GM10266 (cell line): ENCODE data around the gene NUMB.
A peak's percentile ranks its signal among the peaks of the same experiment; 100 is the strongest.

ENCODE experiments used
- DNase-seq: peaks from one replicate; pipeline ENCODE4 v3.0.0; 2012; ENCODE audit errors: extremely low spot score
- CTCF ChIP-seq: IDR thresholded peaks from 2 replicates; pipeline ENCODE4 v1.5.1; 2012; ENCODE audit warnings: mild to moderate bottlenecking, low read depth; ENCODE audit not compliant: control insufficient read depth, insufficient read depth; ENCODE audit errors: missing control alignments

NUMB gene

GRCh38 chr14:73457924-73458182, 493 bp downstream of the NUMB start:
- DNase-seq, result no peak
- TF ChIP-seq CTCF, result no peak

GRCh38 chr14:73457041-73457923, 1.1 kb downstream of the NUMB start:
- DNase-seq, result peak; percentile 33
- no peak for TF ChIP-seq CTCF

GRCh38 chr14:73455294-73455693, 3.1 kb downstream of the NUMB start:
- TF ChIP-seq CTCF, result no peak
- no peak for DNase-seq

- no peak for DNase-seq
- no peak for TF ChIP-seq CTCF
Measured at GRCh38 chr14:73452341-73453186, 5.8 kb downstream of the NUMB start.

GRCh38 chr14:73443758-73444157, 14.6 kb downstream of the NUMB start:
- no peak for TF ChIP-seq CTCF
- DNase-seq, result no peak

- no peak for TF ChIP-seq CTCF
- no peak for DNase-seq
Measured at GRCh38 chr14:73441286-73441685, 17.1 kb downstream of the NUMB start.

- TF ChIP-seq CTCF, result no peak
- no peak for DNase-seq
Measured at GRCh38 chr14:73438993-73439392, 19.4 kb downstream of the NUMB start.
